T-helper 2 cell treated with Interferon-gamma antibody and Interleukin-4, amounts not matched to agents 100 ng/mL and 5 ng/mL, for 36 hours (primary cell): ENCODE measurements around the gene NAGLU. TPM values are rescaled to one million over a fixed set of nuclear protein-coding genes. Genes with fewer than 3 reads are reported as not detected.
"Not testable (repeated sequence)": the region's sequence is repeated elsewhere in the genome, so short reads cannot be mapped to it uniquely, and the experiment has no call there.

Source experiments
- intact Hi-C: fragments of 100-400 bp; cut with micrococcal nuclease; formaldehyde crosslinking; loops from one replicate; pipeline ENCODE4 v1.15.1; 2023
- total RNA-seq: library from RNA; stranded (reverse); gene quantifications from 2 replicates; pipeline ENCODE4 v1.2.3, GENCODE V29; 2022

NAGLU gene
- total RNA-seq, 1 donor from 2014 or later: 18.5 TPM

GRCh38 chr17:42543190-42544079 lies 7.4 kb downstream of the NAGLU start:
- intact Hi-C loops: no loop called here

- intact Hi-C loops: no loop called here
Measured at GRCh38 chr17:42544874-42545283, 8.8 kb downstream of the NAGLU start.

- intact Hi-C loops: not testable (repeated sequence)
Measured at GRCh38 chr17:42545755-42546505, 9.9 kb downstream of the NAGLU start.

- intact Hi-C loops: no loop called here
Measured at GRCh38 chr17:42547001-42547461, 11.0 kb downstream of the NAGLU start.

- intact Hi-C loops: no loop called here
Measured at GRCh38 chr17:42547698-42548069, 11.6 kb downstream of the NAGLU start.

GRCh38 chr17:42548070-42548837 lies 12.2 kb downstream of the NAGLU start:
- intact Hi-C loops: no loop called here

GRCh38 chr17:42548993-42549755 lies 13.1 kb downstream of the NAGLU start:
- intact Hi-C loops: no loop called here

- intact Hi-C loops: not testable (repeated sequence)
Measured at GRCh38 chr17:42552736-42553135, 16.7 kb downstream of the NAGLU start, which contains the start of gene HSD17B1. TSS of gene HSD17B1 (plus strand) at chr17:42552923. CDS start at chr17:42552934, 11 bp downstream.

GRCh38 chr17:42553161-42553818 lies 17.2 kb downstream of the NAGLU start:
- intact Hi-C loops: no loop called here

- intact Hi-C loops: loop anchor here (2.0 kb wide), 1 partner anchor 55 kb away; the partner anchor contains the start of genes RETREG3 and TUBG1
Measured at GRCh38 chr17:42553866-42554249, 17.8 kb downstream of the NAGLU start.

GRCh38 chr17:42554250-42555121 lies 18.4 kb downstream of the NAGLU start:
- intact Hi-C loops: loop anchor here (2.0 kb wide), 1 partner anchor 54 kb away; the partner anchor contains the start of genes RETREG3 and TUBG1

GRCh38 chr17:42555122-42555622 lies 19.1 kb downstream of the NAGLU start:
- intact Hi-C loops: loop anchor here (2.0 kb wide), 1 partner anchor 54 kb away; the partner anchor contains the start of genes RETREG3 and TUBG1

- intact Hi-C loops: loop anchor here (2.0 kb wide), 1 partner anchor 53 kb away; the partner anchor contains the start of genes RETREG3 and TUBG1
Measured at GRCh38 chr17:42555961-42556617, 20.0 kb downstream of the NAGLU start.

- intact Hi-C loops: no loop called here
Measured at GRCh38 chr17:42559075-42559474, 23.0 kb downstream of the NAGLU start.

- intact Hi-C loops: no loop called here
Measured at GRCh38 chr17:42560246-42560645, 24.2 kb downstream of the NAGLU start.

- intact Hi-C loops: loop anchor here (2.0 kb wide), 1 partner anchor 15 kb away; the partner anchor contains the start of gene PSMC3IP
Measured at GRCh38 chr17:42561897-42562387, 25.9 kb downstream of the NAGLU start, which contains the start of gene COASY. TSS of gene COASY (plus strand) at chr17:42562148. CDS start at chr17:42562623, 475 bp downstream.

- intact Hi-C loops: loop anchor here (2.0 kb wide), 1 partner anchor 14 kb away; the partner anchor contains the start of gene PSMC3IP
Measured at GRCh38 chr17:42562388-42563142, 26.5 kb downstream of the NAGLU start.
